ENCODE data around the gene HK1. TPM values are rescaled to one million over a fixed set of nuclear protein-coding genes. Genes with fewer than 3 reads are reported as not detected.

HK1 gene
- polyA plus RNA-seq, 1 experiment, result 47.5 TPM

DNA sequence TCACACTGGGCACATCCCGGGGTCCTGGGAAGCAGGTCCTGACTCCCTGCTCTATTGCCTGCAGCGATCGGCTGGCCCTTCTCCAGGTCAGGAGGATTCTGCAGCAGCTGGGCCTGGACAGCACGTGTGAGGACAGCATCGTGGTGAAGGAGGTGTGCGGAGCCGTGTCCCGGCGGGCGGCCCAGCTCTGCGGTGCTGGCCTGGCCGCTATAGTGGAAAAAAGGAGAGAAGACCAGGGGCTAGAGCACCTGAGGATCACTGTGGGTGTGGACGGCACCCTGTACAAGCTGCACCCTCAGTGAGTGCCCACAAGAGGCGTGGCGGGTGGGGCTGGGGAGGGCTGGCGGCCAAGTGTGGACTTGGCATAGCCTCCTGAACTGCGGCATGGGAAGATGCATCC is 12.8 kb upstream of the HK1 start:
- H3K4me3 ChIP-seq (ENCODE audit: low read depth, low read length), result no peak overlapping the region
- ChIA-PET POLR2A (no interaction called here), CTCF (no interaction called here)
- no peak for DNase-seq (ENCODE audit: low read depth)
- TF ChIP-seq, protein P1, sequence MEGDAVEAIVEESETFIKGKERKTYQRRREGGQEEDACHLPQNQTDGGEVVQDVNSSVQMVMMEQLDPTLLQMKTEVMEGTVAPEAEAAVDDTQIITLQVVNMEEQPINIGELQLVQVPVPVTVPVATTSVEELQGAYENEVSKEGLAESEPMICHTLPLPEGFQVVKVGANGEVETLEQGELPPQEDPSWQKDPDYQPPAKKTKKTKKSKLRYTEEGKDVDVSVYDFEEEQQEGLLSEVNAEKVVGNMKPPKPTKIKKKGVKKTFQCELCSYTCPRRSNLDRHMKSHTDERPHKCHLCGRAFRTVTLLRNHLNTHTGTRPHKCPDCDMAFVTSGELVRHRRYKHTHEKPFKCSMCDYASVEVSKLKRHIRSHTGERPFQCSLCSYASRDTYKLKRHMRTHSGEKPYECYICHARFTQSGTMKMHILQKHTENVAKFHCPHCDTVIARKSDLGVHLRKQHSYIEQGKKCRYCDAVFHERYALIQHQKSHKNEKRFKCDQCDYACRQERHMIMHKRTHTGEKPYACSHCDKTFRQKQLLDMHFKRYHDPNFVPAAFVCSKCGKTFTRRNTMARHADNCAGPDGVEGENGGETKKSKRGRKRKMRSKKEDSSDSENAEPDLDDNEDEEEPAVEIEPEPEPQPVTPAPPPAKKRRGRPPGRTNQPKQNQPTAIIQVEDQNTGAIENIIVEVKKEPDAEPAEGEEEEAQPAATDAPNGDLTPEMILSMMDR (IDR thresholded peaks at IDR 0.05; ENCODE audit: insufficient read depth, low read depth, low read length), result no peak
- H3K36me3 ChIP-seq (ENCODE audit: control insufficient read depth, insufficient read depth, low read length), result no peaks in the 10 kb centered on the region
- peaks cover 17% of the 10 kb centered on the region for H3K27me3 ChIP-seq (ENCODE audit: control insufficient read depth, insufficient read depth, low read length)

DNA sequence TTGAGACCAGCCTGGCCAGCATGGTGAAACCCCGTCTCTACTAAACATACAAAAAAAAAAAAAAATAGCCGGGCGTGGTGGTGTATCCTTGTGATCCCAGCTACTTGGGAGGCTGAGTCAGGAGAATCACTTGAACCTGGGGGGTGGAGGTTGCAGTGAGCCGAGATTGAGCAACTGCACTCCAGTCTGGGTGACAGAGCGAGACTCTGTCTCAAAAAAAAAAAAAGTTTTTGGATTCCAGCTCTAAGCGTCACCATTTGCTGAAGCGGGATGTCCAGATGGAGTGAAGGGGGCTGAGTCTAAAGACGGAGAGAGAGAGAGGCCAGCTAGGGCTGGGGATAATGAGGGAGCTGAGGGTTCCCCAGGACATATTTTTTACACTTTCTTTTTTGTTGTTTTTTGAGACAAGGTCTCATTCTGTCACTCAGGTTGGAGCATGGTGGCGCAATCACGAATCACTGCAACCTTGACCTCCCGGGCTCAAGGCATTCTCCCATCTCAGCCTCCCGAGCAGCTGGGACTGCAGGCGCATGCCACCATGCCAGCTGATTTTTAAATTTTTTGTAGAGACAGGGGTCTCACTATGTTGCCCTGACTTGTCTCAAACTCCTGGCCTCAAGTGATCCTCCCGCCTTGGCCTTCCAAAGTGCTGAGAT is 9.4 kb upstream of the HK1 start:
- TF ChIP-seq, protein P1 (IDR thresholded peaks at IDR 0.05; ENCODE audit: insufficient read depth, low read depth, low read length), result no peak
- ChIA-PET POLR2A (no interaction called here), CTCF (no interaction called here)
- Histone ChIP-seq H3K27me3 (ENCODE audit: control insufficient read depth, insufficient read depth, low read length) (peaks cover 7% of the 10 kb centered on the region; the same call in 1 of the 2 replicates), H3K4me3 (ENCODE audit: low read depth, low read length) (no peak overlapping the region), H3K36me3 (ENCODE audit: control insufficient read depth, insufficient read depth, low read length) (no peaks in the 10 kb centered on the region)
- DNase-seq (ENCODE audit: low read depth), result no peak

DNA sequence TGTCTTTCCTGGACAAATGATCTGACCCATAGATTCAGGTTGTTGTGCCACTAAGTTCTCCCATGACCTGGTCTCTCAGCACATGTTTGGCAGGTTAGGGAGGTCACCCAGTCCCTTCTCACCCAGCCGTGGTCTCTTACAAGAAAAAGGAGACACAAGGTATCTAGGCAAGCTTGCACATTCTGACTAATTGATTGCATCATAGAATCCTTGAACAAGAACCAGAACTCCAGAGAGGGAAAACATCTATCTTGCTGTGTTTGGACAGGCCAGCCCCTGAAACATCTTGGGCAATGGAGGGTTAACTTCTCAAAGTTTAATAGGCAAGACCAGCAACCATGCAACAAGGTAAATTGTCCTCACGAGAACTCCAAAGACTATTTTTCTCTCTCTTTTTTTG is 8.5 kb upstream of the HK1 start:
- TF ChIP-seq, protein P1 (IDR thresholded peaks at IDR 0.05; ENCODE audit: insufficient read depth, low read depth, low read length), result no peak

DNA sequence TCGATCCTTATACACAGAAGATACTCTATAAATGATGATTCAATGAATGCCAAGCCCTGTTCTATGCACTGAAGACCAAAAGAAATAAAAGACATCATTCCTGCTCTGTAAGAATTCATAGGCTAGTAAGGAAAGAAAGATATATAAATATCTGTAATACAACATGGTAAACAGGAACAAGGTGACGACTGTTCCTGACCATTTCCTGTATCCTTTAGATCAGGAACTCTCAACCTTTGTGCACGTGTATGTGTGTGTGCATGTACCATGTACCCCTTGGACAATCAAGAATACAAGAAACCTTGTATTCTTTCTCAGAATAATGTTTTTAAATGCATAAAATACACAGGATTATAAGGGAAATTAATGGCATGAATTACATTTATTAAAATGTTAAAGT is 7.3 kb upstream of the HK1 start:
- no peak for DNase-seq (ENCODE audit: low read depth)
- Histone ChIP-seq H3K27me3 (ENCODE audit: control insufficient read depth, insufficient read depth, low read length) (peaks cover 2% of the 10 kb centered on the region; the same call in 1 of the 2 replicates), H3K4me3 (ENCODE audit: low read depth, low read length) (no peak overlapping the region), H3K36me3 (ENCODE audit: control insufficient read depth, insufficient read depth, low read length) (no peaks in the 10 kb centered on the region)
- ChIA-PET CTCF (no interaction called here), POLR2A (no interaction called here)
- TF ChIP-seq, protein P1 (IDR thresholded peaks at IDR 0.05; ENCODE audit: insufficient read depth, low read depth, low read length), result no peak

More for the DNA sequence above, 8.5 kb upstream of the HK1 start:
- Histone ChIP-seq H3K4me3 (ENCODE audit: low read depth, low read length) (no peak overlapping the region), H3K36me3 (ENCODE audit: control insufficient read depth, insufficient read depth, low read length) (no peaks in the 10 kb centered on the region), H3K27me3 (ENCODE audit: control insufficient read depth, insufficient read depth, low read length) (peaks cover 7% of the 10 kb centered on the region; the same call in 1 of the 2 replicates)
- no peak for DNase-seq (ENCODE audit: low read depth)
- CTCF ChIA-PET, result no interaction called here
- POLR2A ChIA-PET, result no interaction called here

DNA sequence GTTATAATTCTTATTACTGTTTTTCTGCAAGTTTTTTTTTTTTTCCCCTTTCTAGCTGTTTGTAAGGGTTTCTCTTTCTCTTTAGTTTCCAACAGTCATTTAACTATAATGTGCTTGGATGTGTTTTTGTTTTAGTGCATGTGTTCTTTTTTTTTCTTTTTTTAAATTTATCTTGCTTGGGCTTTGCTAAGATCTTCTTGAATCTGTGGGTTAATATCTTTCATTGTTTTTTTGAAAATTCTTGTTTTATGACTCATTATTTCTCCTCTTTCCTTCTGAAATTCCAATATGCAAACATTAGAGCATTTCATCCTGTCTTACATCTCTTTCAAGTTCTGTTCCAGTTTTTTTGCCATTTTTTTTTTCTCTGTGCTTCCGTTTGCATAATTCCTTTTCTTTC is 5.7 kb upstream of the HK1 start:
- Histone ChIP-seq H3K27me3 (ENCODE audit: control insufficient read depth, insufficient read depth, low read length) (peaks cover 2% of the 10 kb centered on the region; the same call in 1 of the 2 replicates), H3K36me3 (ENCODE audit: control insufficient read depth, insufficient read depth, low read length) (no peaks in the 10 kb centered on the region), H3K4me3 (ENCODE audit: low read depth, low read length) (no peak overlapping the region)
- TF ChIP-seq, protein P1 (IDR thresholded peaks at IDR 0.05; ENCODE audit: insufficient read depth, low read depth, low read length), result no peak
- no peak for DNase-seq (ENCODE audit: low read depth)
- ChIA-PET CTCF (interaction anchor here (0.6 to 0.8 kb wide), 2 partner anchors 37 to 120 kb away, joined by 3 read pairs; no protein-coding TSS in a partner anchor), POLR2A (no interaction called here)

All from BJ (cell line).